Right hindlimb (tissue), 1 donor: ENCODE data around the gene WNT7A.
"Not testable (repeated sequence)": the region's sequence is repeated elsewhere in the genome, so short reads cannot be mapped to it uniquely, and the experiment has no call there.

Experiments used
- DNase-seq: peaks from one replicate; pipeline ENCODE4 v3.0.0-alpha.2; 2018

The WNT7A gene

DNA sequence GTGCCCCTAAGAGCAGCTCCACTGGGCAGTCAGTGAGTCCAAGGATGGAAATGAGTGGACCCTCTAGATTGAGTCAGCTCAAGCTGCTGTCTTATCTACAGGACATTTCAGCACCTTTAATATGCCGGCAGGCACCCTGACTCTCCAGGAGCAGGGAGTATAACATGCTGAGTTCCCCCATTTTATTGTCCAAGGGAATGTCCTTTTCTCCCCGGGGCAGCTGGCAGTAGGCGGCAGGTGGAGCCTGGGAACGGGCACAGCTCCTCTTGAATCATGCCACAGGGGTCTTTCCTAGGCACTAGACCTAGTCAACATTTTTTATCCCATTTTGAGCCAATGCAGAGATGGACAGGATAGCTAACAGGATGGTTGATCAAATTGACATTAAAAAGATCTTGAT, 14.8 kb downstream of the WNT7A start:
- DNase-seq = no peak

DNA sequence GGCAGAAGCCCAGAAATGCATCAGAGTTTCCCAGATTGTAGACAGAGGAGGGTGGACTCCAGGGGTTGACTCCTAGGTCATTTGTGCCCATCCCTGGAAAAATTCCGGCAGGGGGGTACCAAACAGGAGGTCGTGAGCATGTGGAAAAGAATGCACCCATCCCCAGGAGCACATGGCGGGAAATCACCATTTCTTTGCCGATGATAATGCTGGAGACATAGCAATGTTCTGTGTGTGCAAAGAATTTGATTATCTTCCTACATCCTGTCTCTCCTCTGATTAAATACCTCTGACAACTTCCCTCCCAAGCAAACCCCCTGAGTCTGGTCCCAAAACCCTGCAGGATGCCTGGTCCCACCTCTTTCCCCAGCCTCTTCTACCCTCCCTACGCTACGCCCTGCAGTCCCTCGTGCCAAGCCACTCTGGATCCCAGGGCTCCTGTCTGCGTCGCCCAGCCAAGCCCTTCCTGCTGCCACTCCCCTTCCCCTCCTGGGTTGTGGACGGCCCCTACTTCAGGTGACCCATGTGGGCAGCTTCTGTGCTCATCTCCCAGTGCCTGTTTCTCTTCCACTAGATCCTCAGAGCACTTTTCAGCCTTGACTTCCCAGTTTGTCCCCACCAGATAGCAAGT, 15.8 kb downstream of the WNT7A start:
- DNase-seq = no peak

DNA sequence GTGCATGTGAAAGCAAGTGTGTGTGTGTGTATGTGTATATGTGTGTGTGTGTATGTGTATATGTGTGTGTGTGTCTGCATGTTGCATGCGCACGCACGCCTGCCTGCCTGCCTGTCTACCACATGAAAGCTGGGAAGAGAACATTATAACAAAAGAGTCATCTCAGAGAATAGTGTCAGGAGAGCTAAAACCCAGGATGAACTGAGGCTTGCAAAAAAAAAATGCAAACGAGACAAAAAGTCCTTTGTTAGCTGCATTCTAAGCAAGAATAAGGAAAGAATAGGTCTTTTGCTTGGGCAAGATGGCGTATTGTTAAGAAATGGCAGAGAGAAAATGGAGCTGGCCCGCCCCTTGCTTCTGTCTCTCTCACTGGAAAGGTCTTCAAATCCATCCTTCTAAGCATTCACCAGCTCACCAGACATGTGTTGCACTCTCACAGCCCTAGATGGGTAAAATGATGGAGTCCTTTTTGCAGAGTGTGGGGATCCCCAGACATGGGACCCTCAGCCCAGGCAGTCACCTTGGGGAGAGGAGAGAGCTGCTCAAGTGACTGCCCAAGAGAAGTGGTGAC, 16.4 kb downstream of the WNT7A start:
- no peak for DNase-seq

DNA sequence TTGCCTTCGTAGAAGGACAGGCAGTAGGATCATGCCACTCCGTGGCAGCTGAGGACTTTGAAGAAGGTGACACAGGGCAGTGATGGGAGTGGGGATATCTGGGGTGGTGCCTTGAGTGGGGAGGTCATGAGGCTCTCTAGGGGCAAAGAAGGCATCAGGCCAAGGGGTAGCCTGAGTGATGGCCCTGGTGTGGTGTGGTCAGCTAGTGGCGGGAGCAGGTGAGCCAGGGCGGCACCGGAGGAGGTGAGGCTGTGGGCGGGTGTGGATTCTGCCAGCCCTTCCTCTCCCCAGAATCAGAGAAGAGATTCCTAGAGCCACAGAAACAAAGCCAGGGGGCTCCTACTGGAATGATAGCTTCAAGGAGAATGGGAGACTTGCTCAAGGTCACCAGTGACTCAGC, 18.4 kb downstream of the WNT7A start:
- DNase-seq = no peak

DNA sequence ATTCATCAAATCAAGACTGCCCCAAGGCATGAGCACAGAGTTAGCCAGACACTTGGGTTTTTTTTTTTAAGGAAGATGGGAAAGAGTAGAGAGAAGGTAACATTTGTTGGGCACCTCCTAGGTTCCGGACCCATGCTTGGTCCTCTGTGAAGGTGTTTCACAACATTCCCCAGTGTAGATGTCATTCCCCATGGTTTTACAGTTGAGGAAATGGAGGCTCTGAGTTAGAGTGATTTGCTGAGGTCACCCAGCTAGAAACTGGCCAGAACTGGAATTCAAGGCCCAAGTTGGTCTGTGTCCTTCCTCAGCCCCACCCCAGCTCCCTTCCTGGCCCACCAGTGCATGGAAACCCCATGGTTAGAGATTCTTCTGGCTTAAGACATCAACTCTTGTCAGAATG, 19.9 kb downstream of the WNT7A start:
- DNase-seq = no peak

DNA sequence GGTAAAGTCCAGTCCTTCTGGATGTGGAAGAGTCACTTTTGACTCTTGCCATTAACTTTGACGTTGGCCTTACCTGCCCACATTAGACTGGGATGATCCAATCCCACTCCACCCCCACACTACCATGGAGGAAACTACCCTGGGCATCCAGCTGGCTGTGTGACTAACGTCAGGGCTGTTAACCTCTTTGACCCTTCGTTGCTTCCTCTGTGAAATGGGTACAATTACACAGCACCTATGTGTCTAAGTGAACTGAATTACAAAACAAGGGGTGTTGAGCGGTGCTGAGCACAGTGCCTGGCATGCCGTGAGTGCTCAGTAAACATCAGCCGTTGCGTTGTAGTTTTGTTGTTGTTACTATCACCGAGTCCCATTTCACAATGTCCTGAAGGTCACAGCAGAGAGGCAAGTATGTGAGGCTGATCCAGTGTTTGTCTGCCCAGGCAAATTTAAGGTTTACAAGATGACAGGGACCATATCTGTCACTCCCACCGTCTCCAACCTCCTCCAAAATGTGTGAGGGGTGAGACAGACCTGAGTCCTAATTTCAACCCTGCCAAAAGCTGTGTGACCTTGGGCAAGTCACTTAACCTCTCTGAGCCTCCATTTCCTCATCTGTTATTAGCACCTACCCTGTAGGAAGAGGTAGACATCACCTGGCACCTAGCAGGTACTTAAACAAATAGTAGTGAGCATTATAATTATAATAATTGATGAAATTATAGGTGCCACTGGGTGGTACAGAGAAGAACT, 20.9 kb downstream of the WNT7A start:
- DNase-seq = no peak

DNA sequence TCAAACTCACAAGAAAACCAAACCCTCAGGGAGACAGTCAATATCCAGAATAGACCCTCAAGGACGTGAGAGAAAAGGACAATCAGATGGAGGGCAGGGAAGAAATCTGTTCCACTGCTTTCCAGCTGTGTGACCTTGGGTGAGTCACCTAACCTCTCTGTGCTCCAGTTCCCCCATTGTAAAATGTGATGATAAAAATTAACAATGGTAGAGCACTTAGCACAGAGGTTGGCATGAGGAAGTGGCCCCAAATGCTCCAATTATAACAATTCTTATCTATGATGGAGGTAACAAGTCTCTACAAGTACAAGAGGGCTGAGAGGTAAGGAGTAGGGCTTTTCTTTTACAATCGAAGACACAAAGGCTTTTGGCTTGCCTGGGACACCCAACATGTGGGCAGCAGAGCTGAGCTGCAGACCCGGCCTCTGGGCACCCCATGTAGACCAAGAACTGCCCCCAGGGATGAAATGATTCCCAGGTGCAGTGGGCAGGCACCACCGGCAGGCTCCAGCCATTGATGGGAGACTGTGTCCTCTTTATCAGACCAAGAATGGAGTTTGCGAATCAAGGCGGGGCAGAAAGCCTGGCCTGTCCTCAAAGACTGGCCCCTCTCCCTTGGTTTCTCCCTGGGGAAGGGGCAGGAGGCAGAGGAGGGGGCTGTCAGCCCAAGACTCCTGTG, 22.0 kb downstream of the WNT7A start:
- DNase-seq = no peak

DNA sequence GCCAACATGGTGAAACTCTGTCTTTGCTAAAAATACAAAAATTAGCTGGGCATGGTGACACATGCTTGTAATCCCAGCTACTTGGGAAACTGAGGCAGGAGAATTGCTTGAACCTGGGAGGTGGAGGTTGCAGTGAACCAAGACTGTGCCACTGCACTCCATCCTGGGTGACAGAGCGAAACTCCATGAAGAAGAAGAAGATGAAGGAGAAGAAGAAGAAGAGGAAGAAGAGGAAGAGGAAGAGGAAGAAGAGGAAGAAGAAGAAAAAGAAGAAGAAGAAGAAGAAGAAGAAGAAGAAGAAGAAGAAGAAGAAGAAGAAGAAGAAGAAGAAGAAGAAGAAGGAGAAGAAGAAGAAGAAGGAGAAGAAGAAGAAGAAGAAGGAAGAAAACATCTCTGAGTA, 23.2 kb downstream of the WNT7A start:
- DNase-seq = not testable (repeated sequence)

DNA sequence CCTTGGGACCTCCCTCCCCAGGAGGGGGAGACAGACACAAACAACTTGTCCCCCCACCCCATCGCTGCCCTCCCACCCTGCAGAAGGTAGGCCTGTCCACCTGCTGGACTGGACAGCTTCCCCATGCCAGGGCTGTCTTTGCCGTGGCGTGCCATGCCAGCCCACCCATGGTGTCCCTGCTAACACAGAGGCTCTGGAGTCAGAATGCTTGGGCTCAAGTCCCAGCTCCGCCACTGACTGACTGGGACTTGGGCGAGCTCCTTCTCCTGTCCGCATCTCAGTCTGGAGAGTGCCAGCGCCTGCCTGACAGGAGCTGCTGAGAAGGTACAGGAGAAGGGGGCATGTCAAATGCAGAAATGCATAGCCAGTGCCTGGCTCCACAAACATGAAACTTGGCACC, 23.9 kb downstream of the WNT7A start:
- DNase-seq = no peak

DNA sequence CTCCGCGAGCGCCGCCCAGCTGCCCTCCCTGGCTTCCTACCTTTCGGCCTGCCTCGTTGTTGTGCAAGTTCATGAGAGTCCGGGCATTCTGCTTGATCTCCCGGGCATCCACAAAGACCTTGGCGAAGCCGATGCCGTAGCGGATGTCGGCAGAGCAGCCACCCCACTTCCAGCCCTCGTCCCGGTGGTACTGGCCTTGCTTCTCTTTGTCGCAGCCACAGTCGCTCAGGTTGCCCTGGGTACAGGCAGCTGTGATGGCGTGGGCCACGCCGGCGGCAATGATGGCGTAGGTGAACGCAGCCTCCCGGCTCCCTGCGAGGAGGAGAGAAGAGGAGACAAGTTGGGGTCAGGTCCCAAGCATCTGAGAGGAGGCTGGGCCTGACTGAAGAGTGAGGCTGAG, 25.4 kb downstream of the WNT7A start:
- no peak for DNase-seq

DNA sequence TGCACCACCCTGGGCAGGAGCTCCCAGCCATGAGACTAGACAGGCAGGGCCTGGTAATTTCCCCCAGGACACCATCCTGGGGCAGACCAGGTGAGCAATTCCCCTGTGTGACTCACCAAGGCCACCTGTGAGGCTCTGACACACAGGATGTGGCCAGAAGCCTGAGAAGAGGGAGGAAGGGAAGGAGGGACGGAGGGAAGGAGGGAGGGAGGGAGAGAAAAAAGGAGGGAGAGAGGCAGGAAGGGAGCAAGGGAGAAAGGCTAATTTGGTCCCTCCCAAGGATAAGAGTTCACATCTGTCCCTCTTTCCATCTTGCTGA, 25.9 kb downstream of the WNT7A start:
- no peak for DNase-seq

DNA sequence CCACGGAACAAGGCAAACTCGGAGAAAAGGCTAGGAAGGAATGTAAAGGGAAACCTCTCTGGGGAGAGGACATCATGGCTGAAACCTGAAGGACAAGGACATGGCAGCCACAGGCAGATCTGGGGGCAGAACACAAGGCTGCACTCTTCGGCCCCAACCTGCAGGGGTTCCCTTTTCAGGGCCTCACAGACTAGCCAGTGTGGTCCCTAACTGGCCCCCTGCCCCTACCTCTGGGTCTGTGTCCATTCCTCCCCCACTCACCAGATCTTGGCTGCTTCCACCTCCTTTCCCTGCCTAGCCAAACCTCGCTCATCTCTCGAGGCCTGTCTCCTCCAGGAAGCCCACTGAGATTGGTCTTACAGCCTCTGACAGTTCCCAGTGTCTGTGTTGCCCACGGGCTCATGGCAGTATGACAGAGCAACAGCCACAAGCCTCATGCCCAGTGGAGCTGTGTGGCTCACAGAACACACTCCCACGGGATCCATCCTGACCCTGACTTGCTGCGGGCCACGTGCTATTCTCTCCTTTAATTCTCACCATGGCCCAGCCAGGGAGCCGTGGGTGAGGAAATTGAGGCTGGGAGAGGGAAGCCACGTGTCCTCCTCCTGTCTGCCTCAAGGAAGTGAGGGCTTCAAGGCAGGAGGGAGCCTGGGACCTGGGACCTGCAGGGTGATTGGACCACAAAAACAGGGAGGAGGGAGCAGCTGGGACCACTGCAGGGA, 26.5 kb downstream of the WNT7A start:
- no peak for DNase-seq

DNA sequence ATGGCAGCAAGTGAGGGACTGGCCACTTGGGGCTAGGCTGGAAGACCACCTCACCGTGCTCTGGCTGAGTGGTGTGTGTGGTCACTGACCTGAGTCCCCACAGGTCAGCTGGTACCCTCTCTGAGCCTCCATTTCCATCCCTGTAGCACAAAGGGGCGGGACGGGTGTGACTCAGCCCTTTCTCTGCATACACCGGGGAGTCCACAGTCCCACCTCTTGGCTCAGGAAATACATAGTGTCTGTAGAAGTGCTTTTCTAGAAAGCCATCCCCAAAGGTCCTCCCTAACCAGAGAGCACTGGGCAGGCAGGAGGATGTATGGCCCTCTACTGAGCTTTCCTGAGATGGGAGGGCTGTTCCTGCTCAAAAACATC, 27.2 kb downstream of the WNT7A start:
- no peak for DNase-seq

DNA sequence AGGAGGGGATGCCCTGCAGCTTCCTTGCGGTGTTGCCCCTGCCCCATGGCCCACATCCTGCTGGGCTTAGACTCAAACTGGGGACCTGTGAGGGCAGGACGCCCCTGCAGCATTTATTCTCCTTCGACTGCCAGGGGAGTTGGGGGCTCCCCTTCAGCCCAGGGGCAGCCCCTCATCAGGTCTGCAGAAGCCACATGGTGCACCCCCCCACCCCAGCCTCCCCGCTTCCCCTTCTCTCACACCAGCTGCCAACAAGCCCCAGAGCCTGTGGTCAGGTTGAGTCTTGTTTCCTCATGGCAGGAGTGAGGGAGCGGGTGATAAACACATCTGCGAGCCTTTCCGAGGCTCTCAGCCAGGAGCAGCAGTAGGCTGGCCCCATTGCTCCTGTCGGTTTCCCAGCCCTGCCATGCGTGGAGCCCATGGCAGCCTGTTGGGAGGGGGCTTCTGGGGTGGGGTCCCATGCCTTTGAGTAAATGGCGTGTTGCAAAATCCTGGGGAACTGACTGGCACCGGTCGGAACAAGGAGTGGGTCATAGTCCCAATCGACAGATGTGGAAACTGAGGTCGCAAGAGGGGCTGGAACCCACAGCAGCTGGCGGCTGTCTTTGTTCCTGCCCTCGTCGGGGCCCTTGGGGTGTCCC, 27.8 kb downstream of the WNT7A start:
- no peak for DNase-seq

DNA sequence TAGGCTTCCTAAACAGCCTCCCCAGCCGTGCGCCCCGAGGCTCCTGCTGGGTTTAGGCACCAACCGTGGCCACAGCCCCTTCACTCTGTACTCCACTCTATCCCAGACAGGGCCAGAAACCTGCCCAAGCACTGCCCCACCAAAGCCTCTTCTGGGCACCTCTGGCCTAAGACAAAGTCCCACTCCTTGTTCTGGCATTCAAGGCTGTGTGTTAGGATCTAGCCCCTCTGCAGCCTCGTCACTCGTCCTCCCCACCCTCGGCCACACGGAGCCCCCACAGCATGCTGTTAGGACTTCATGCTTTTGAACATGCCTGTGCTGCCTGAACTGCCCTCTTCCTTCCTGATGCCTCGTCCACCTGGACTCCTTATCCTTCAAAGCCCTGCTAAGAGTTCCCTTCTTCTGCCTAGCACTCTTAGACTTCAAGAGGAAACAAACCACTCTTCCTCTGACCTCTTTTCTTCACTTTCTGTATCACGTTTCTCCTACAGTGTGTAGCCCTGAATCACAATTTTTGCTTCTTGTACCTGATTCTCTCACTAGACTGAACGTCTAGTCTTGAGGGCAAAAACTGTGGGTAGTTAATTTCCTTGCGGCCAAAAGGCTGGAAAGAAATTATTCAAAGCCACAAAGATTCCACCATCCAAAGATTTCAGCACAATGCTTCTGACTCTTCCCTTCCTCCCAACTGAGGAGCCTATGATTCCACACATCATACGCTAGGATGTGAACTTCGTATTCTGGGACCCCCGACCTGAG, 28.6 kb downstream of the WNT7A start:
- DNase-seq = no peak

DNA sequence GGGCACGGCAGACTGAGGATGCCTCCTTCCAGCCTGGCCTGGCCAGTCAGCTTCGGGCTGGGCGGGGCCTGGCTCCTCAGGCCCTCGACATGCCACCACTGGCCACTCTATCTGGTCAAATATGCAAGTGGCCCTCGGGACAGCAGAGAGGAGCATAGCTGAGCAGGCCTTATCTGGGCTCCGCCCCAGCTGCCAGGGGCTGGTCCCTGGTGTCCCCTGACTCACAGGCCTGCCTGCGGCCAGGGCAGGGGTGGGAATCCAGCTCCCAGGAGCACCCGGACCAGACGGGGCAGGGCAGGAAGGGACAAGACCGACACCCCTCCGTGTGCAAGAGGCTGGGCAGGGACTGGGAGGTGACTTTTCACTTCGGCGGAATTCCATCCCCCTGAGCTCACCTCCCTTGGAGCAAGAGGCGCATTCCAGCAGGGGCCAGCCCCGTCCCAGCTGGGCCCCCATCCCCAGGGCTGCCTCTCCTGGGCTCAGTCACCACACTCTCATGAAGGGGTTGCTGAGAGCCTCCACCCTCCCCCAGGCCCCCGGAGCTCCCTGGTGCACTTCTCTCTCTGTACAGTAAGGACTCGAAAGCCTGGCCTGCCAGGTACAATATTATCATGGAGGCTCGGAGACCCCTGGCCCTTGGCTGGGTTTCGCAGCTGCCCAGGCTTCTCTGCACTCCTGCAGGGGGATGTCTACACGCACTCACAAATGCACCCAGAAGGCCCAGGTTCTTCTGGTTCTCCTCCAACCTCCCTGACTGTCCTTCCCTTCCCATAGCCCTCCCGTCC, 29.5 kb downstream of the WNT7A start:
- no peak for DNase-seq

DNA sequence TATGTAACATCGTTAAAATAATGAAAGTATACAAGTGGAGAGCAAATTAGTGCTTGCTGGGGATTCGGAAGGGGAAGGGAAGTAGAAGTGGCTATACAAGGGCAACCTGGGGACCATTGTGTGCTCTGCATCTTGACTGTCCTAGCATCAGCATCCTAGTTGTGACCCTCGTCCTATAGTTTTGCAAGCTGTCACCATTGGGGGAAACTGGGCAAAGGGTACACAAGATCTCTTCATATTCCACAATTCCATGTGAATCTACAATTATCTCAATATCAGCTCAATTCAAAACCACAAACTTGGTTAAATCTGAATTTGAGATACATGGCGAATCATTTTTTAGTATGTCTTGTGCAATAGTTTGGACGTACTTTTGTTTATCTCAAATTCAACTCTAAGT, 30.9 kb downstream of the WNT7A start:
- no peak for DNase-seq

DNA sequence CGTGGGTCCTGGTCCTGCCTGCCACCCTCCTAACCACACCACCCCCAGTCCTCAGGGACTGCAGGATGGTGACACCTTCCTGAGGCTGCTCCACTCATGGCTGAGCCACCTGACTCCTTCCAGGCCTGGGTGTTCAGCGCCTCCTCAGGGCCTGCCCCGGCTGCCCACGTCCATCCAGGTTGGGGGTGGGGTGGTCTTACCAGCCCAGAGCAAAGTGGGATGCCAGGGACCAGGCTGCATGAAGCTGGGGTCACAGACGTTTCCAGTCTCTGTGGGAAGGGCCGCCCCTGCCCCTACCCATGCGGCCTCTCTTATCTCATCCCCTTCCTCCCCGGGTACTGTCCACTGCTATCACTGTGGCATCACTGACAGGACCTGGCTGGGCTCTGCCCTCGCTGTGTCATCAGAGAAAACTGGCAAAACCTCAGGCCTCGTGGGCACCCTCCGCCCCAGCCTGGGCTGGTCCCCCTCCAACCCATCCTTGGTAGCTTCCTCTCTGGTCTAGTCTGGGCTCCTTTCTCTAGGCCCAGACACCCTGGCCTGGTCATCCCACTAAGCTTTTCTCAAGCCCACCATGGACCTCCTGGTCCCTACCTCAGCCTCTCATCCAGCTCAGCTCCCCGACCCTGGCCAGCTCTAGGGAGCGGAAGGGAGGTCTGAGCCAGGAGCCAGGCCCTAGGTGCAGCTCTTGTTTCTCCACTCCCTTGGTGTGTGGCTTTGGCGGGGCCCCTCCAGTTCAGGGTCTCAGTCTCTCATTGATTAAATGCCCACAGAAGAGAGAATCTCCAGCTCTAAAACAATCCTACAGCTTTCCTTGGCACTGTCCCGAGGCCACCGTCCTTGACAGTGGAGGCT, 32.9 kb downstream of the WNT7A start:
- DNase-seq = no peak

DNA sequence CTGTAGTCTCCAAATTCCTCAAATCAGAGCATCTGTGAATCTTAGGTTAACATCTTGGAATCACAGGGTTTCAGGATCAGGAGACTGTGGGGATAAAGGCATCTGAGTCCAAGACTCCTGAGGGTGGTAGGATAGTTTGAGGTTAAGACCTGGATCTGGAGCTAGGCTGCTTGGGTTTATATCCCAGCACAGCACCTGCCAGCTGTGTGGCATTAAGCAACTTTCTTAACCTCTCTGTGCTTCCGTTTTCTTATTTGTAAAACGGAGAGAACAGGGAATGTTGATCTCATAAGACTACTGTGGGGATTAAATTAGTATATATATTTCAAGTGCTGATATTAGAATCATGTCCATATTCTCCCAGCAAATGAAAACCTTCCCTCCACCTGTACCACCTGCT, 33.6 kb downstream of the WNT7A start:
- DNase-seq = no peak

DNA sequence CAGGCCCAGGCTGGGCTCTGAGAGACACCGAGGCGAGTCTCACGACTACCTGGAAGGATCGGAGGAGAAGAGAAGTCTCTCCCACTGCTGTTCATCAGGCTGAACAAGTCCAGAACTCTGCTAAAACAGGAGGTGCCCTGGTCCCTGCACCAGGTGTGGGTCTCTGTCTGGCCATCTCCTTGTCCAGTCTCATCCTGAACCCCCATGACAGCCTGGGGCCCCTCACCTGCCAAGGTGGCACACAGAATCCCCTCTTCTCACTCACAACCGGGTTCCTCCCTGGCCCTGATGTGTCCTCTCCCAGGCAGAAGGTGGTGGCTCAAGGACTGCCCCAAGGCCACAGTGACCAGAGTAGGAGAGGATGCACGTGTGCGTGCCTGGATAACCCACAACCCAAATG, 34.1 kb downstream of the WNT7A start:
- no peak for DNase-seq
